Glutamatergic neuron (in vitro differentiated cells): Measurements from ENCODE around the gene TAS2R30. TPM values are rescaled to one million over a fixed set of nuclear protein-coding genes. Genes with fewer than 3 reads are reported as not detected.

Experiments
- DNase-seq: peaks from one replicate; pipeline ENCODE4 v3.0.0; 2022
- H3K27ac Mint-ChIP-seq: one replicate; pipeline ENCODE4 v1.8.0; 2020; ENCODE audit warnings: mild to moderate bottlenecking, mixed read lengths, inconsistent platforms; ENCODE audit not compliant: unreplicated experiment
- H3K27me3 Mint-ChIP-seq: one replicate; pipeline ENCODE4 v1.8.0; 2020; ENCODE audit warnings: mild to moderate bottlenecking, moderate library complexity, mixed read lengths, inconsistent platforms; ENCODE audit not compliant: unreplicated experiment
- H3K36me3 Mint-ChIP-seq: one replicate; pipeline ENCODE4 v1.8.0; 2020; ENCODE audit warnings: mild to moderate bottlenecking, mixed read lengths, inconsistent platforms; ENCODE audit not compliant: unreplicated experiment
- H3K4me1 Mint-ChIP-seq: one replicate; pipeline ENCODE4 v1.8.0; 2020; ENCODE audit warnings: mild to moderate bottlenecking, low read depth, mixed read lengths, inconsistent platforms; ENCODE audit not compliant: unreplicated experiment
- H3K4me3 Mint-ChIP-seq: one replicate; pipeline ENCODE4 v1.8.0; 2020; ENCODE audit warnings: mild to moderate bottlenecking, mixed read lengths, inconsistent platforms; ENCODE audit not compliant: unreplicated experiment
- H3K9me3 Mint-ChIP-seq: one replicate; pipeline ENCODE4 v1.8.0; 2020; ENCODE audit warnings: mild to moderate bottlenecking, moderate library complexity, mixed read lengths, inconsistent platforms; ENCODE audit not compliant: unreplicated experiment
- CTCF ChIP-seq: fragments of 200-600 bp; sonication (generic); IDR thresholded peaks from one replicate; pipeline ENCODE4 v1.5.0; 2021; ENCODE audit not compliant: partially characterized antibody, unreplicated experiment
- total RNA-seq: library from RNA; stranded (reverse); fragmentation: NEBNext Ultra II Directional; extraction: Animal tissue kit (Norgen Biotek cat#: 25700); gene quantifications from one replicate; pipeline ENCODE4 v1.2.1, GENCODE V29; 2021; ENCODE audit not compliant: unreplicated experiment

TAS2R30 gene
- total RNA-seq, 1 donor from 2014 or later, result 5.1 TPM

- DNase-seq, result no peak
- Mint-ChIP-seq H3K27ac (peak overlapping the region; percentile 99), H3K9me3 (peaks cover 8% of the 10 kb centered on the region), H3K36me3 (no peaks in the 10 kb centered on the region), H3K4me1 (peaks cover 27% of the 10 kb centered on the region), H3K4me3 (peak overlapping the region; percentile 96), H3K27me3 (peaks cover 4% of the 10 kb centered on the region)
- no peak for TF ChIP-seq CTCF
Observed at GRCh38 chr12:11171969-11172675, 37.7 kb upstream of the TAS2R30 start.

GRCh38 chr12:11171145-11171968 lies 36.9 kb upstream of the TAS2R30 start, which contains the start of gene SMIM10L1:
Gene SMIM10L1, plus strand, starts transcription at chr12:11171194. Its CDS starts 163 bp downstream, at chr12:11171357.
- peak within 1 kb of the TSS; percentile 96 for H3K4me3 Mint-ChIP-seq
- peaks cover 4% of the 10 kb centered on the region for H3K27me3 Mint-ChIP-seq
- no peaks in the 10 kb centered on the region for H3K36me3 Mint-ChIP-seq

GRCh38 chr12:11170810-11171144 lies 36.3 kb upstream of the TAS2R30 start:
- peaks cover 8% of the 10 kb centered on the region for H3K9me3 Mint-ChIP-seq
- peak overlapping the region; percentile 82 for H3K27ac Mint-ChIP-seq
- H3K4me3 Mint-ChIP-seq, result peak overlapping the region; percentile 95
- peaks cover 4% of the 10 kb centered on the region for H3K27me3 Mint-ChIP-seq
- no peak for TF ChIP-seq CTCF
- DNase-seq, result no peak
- H3K36me3 Mint-ChIP-seq, result no peaks in the 10 kb centered on the region
- peaks cover 26% of the 10 kb centered on the region for H3K4me1 Mint-ChIP-seq

More at GRCh38 chr12:11171145-11171968, 36.9 kb upstream of the TAS2R30 start, which contains the start of gene SMIM10L1:
- DNase-seq, result peak; percentile 93
- Mint-ChIP-seq H3K27ac (peak within 1 kb of the TSS; percentile 99), H3K9me3 (peaks cover 8% of the 10 kb centered on the region), H3K4me1 (peaks cover 25% of the 10 kb centered on the region)
- TF ChIP-seq CTCF, result no peak

GRCh38 chr12:11166300-11166699 lies 31.9 kb upstream of the TAS2R30 start:
- H3K27me3 Mint-ChIP-seq, result peaks cover 2% of the 10 kb centered on the region
- no peak for DNase-seq
- no peak for TF ChIP-seq CTCF
- no peak overlapping the region for H3K4me3 Mint-ChIP-seq
- H3K4me1 Mint-ChIP-seq, result peaks cover 20% of the 10 kb centered on the region
- no peaks in the 10 kb centered on the region for H3K36me3 Mint-ChIP-seq
- H3K9me3 Mint-ChIP-seq, result peaks cover 4% of the 10 kb centered on the region
- H3K27ac Mint-ChIP-seq, result no peak overlapping the region
